DOHH2 (cell line): ENCODE results near the gene CPEB1.

Source experiments
- H3F3A ChIP-seq: fragments of 200-600 bp; sonication (generic), shearing (Covaris generic); 2 replicates; pipeline ENCODE4 v1.6.0; 2016; ENCODE audit warnings: antibody characterized with exemption, mild to moderate bottlenecking; ENCODE audit not compliant: control insufficient read depth, insufficient read depth
- H3K27ac ChIP-seq: fragments of 200-600 bp; sonication (generic); 2 replicates; pipeline ENCODE4 v1.5.1; 2014; ENCODE audit warnings: low read depth, mild to moderate bottlenecking, low read length, moderate library complexity
- H3K27me3 ChIP-seq: fragments of 200-600 bp; sonication (generic); 2 replicates; pipeline ENCODE4 v1.6.1; 2014; ENCODE audit warnings: mild to moderate bottlenecking, low read length, mixed read lengths; ENCODE audit not compliant: control insufficient read depth
- H3K36me3 ChIP-seq: fragments of 200-600 bp; sonication (generic); 2 replicates; pipeline ENCODE4 v1.6.1; 2014; ENCODE audit warnings: mild to moderate bottlenecking, low read length, moderate library complexity, mixed read lengths; ENCODE audit not compliant: control insufficient read depth
- H3K4me1 ChIP-seq: fragments of 200-600 bp; sonication (generic); 2 replicates; pipeline ENCODE4 v1.6.1; 2014; ENCODE audit warnings: mild to moderate bottlenecking, low read length, mixed read lengths; ENCODE audit not compliant: control insufficient read depth
- H3K4me2 ChIP-seq: fragments of 200-600 bp; sonication (generic); 2 replicates; pipeline ENCODE4 v1.6.0; 2014; ENCODE audit warnings: mild to moderate bottlenecking, low read length, moderate library complexity
- H3K4me3 ChIP-seq: fragments of 200-600 bp; sonication (generic); 2 replicates; pipeline ENCODE4 v1.5.1; 2014; ENCODE audit warnings: mild to moderate bottlenecking, low read length, mixed read lengths
- H3K79me2 ChIP-seq: fragments of 200-600 bp; sonication (generic); 2 replicates; pipeline ENCODE4 v1.6.1; 2014; ENCODE audit warnings: mild to moderate bottlenecking, low read length, mixed read lengths; ENCODE audit not compliant: control insufficient read depth
- H3K9me2 ChIP-seq: fragments of 200-600 bp; sonication (generic); replicated peaks from 2 replicates; pipeline ENCODE4 v1.6.1; 2014; ENCODE audit warnings: mild to moderate bottlenecking, low read length, mixed read lengths; ENCODE audit not compliant: control insufficient read depth
- H3K9me3 ChIP-seq: fragments of 200-600 bp; sonication (generic); 2 replicates; pipeline ENCODE4 v1.6.1; 2014; ENCODE audit warnings: antibody characterized with exemption, low read length, mixed read lengths; ENCODE audit not compliant: control insufficient read depth, insufficient read depth
- H4K20me1 ChIP-seq: fragments of 200-600 bp; sonication (generic); 2 replicates; pipeline ENCODE4 v1.6.0; 2014; ENCODE audit warnings: low read depth, mild to moderate bottlenecking, antibody characterized with exemption, low read length, moderate library complexity; ENCODE audit not compliant: control insufficient read depth, insufficient read depth
- EZH2phosphoT487 ChIP-seq: fragments of 200-600 bp; sonication (generic); IDR thresholded peaks from 2 replicates; pipeline ENCODE4 v1.6.1; 2017; ENCODE audit warnings: borderline replicate concordance, mild to moderate bottlenecking, antibody characterized with exemption, low read length, moderate library complexity, mixed read lengths
- TF ChIP-seq, protein P1 (sequence below): fragments of 200-600 bp; sonication (generic); IDR thresholded peaks from one replicate; pipeline ENCODE4 v1.5.1; 2014; ENCODE audit warnings: antibody characterized with exemption, mild to moderate bottlenecking, low read depth, low read length; ENCODE audit not compliant: poor library complexity, severe bottlenecking

The CPEB1 gene

GRCh38 chr15:82580713-82581112, 66.5 kb downstream of the CPEB1 start:
- H3K4me2 ChIP-seq = no peak overlapping the region
- no peaks in the 10 kb centered on the region for H4K20me1 ChIP-seq
- no peaks in the 10 kb centered on the region for H3K36me3 ChIP-seq
- no peaks in the 10 kb centered on the region for H3K4me1 ChIP-seq
- H3K79me2 ChIP-seq = no peaks in the 10 kb centered on the region
- no peak for TF ChIP-seq EZH2phosphoT487
- TF ChIP-seq, protein P1, sequence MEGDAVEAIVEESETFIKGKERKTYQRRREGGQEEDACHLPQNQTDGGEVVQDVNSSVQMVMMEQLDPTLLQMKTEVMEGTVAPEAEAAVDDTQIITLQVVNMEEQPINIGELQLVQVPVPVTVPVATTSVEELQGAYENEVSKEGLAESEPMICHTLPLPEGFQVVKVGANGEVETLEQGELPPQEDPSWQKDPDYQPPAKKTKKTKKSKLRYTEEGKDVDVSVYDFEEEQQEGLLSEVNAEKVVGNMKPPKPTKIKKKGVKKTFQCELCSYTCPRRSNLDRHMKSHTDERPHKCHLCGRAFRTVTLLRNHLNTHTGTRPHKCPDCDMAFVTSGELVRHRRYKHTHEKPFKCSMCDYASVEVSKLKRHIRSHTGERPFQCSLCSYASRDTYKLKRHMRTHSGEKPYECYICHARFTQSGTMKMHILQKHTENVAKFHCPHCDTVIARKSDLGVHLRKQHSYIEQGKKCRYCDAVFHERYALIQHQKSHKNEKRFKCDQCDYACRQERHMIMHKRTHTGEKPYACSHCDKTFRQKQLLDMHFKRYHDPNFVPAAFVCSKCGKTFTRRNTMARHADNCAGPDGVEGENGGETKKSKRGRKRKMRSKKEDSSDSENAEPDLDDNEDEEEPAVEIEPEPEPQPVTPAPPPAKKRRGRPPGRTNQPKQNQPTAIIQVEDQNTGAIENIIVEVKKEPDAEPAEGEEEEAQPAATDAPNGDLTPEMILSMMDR = no peak
- 0 out of 2 replicates have a peak, but pooled peaks cover 2% of the 10 kb centered on the region for H3K27me3 ChIP-seq
- no peaks in the 10 kb centered on the region for H3F3A ChIP-seq
- H3K27ac ChIP-seq = no peak overlapping the region
- no peaks in the 10 kb centered on the region for H3K9me3 ChIP-seq
- no peaks in the 10 kb centered on the region for H3K9me2 ChIP-seq
- H3K4me3 ChIP-seq = no peak overlapping the region

- Histone ChIP-seq H3F3A (no peaks in the 10 kb centered on the region), H3K27me3 (peaks cover 17% of the 10 kb centered on the region), H3K4me2 (no peak overlapping the region), H3K27ac (no peak overlapping the region), H3K9me3 (no peaks in the 10 kb centered on the region), H3K9me2 (no peaks in the 10 kb centered on the region), H3K4me1 (no peaks in the 10 kb centered on the region), H3K4me3 (no peak overlapping the region), H4K20me1 (no peaks in the 10 kb centered on the region), H3K79me2 (no peaks in the 10 kb centered on the region), H3K36me3 (no peaks in the 10 kb centered on the region)
- TF ChIP-seq, protein P1 = no peak
- no peak for TF ChIP-seq EZH2phosphoT487
These were observed 71.8 kb downstream of the CPEB1 start for GRCh38 chr15:82575335-82575734.

GRCh38 chr15:82572986-82573385, 74.2 kb downstream of the CPEB1 start:
- Histone ChIP-seq H3K4me1 (no peaks in the 10 kb centered on the region), H3K79me2 (no peaks in the 10 kb centered on the region), H3K9me2 (no peaks in the 10 kb centered on the region), H4K20me1 (no peaks in the 10 kb centered on the region), H3K4me3 (no peak overlapping the region), H3K27ac (no peak overlapping the region), H3K4me2 (no peak overlapping the region), H3F3A (no peaks in the 10 kb centered on the region), H3K27me3 (peaks cover 17% of the 10 kb centered on the region), H3K36me3 (no peaks in the 10 kb centered on the region), H3K9me3 (no peaks in the 10 kb centered on the region)
- TF ChIP-seq, protein P1 = no peak
- no peak for TF ChIP-seq EZH2phosphoT487

GRCh38 chr15:82572311-82572710, 74.9 kb downstream of the CPEB1 start:
- H3K27ac ChIP-seq = no peak overlapping the region
- TF ChIP-seq EZH2phosphoT487 = no peak
- TF ChIP-seq, protein P1 = no peak
- no peaks in the 10 kb centered on the region for H3K9me3 ChIP-seq
- H3K79me2 ChIP-seq = no peaks in the 10 kb centered on the region
- no peak overlapping the region for H3K4me2 ChIP-seq
- H3K27me3 ChIP-seq = peaks cover 17% of the 10 kb centered on the region
- H3K4me1 ChIP-seq = no peaks in the 10 kb centered on the region
- no peaks in the 10 kb centered on the region for H4K20me1 ChIP-seq
- no peaks in the 10 kb centered on the region for H3K9me2 ChIP-seq
- no peaks in the 10 kb centered on the region for H3K36me3 ChIP-seq
- H3F3A ChIP-seq = no peaks in the 10 kb centered on the region
- no peak overlapping the region for H3K4me3 ChIP-seq
